Fibroblast of villous mesenchyme (primary cell): Measurements from ENCODE around the gene MAGEB17. TPM values are rescaled to one million over a fixed set of nuclear protein-coding genes. Genes with fewer than 3 reads are reported as not detected.

Source experiments
- DNase-seq: peaks from one replicate; pipeline ENCODE4 v3.0.0-alpha.2; 2010; ENCODE audit warnings: low read depth
- H3K4me3 ChIP-seq: 2 replicates; pipeline ENCODE4 v1.5.1; 2011; ENCODE audit warnings: low read depth, mild to moderate bottlenecking, low read length
- total RNA-seq: library from RNA; depleted of rRNA; stranded (reverse); fragments of >200 nt; gene quantifications from 2 replicates; pipeline ENCODE4 v1.2.3, GENCODE V29; 2012
- TF ChIP-seq, protein P1 (sequence below): IDR thresholded peaks from 2 replicates; pipeline ENCODE4 v1.5.1; 2012; ENCODE audit warnings: low read depth, mild to moderate bottlenecking, low read length; ENCODE audit not compliant: insufficient read depth

The MAGEB17 gene
- total RNA-seq, 1 donor, result not detected

- DNase-seq, result no peak
- no peak overlapping the region for H3K4me3 ChIP-seq
- TF ChIP-seq, protein P1, sequence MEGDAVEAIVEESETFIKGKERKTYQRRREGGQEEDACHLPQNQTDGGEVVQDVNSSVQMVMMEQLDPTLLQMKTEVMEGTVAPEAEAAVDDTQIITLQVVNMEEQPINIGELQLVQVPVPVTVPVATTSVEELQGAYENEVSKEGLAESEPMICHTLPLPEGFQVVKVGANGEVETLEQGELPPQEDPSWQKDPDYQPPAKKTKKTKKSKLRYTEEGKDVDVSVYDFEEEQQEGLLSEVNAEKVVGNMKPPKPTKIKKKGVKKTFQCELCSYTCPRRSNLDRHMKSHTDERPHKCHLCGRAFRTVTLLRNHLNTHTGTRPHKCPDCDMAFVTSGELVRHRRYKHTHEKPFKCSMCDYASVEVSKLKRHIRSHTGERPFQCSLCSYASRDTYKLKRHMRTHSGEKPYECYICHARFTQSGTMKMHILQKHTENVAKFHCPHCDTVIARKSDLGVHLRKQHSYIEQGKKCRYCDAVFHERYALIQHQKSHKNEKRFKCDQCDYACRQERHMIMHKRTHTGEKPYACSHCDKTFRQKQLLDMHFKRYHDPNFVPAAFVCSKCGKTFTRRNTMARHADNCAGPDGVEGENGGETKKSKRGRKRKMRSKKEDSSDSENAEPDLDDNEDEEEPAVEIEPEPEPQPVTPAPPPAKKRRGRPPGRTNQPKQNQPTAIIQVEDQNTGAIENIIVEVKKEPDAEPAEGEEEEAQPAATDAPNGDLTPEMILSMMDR, result no peak
These were observed 48.4 kb downstream of the MAGEB17 start for GRCh38 chrX:16215660-16216059.

Other genes with a start within 250 kb of the MAGEB17 start
- gene GRPR, start 43.9 kb upstream of the MAGEB17 start, total RNA-seq, result 0.32 and 0.43 TPM in 2 replicates